GM12873 (cell line): ENCODE results near the gene GPC6.

Experiments
- TF ChIP-seq, protein P1 (sequence below): IDR thresholded peaks from 2 replicates; pipeline ENCODE4 v1.5.1; 2012; ENCODE audit warnings: low read depth, mild to moderate bottlenecking, moderate library complexity, low read length, control low read depth; ENCODE audit not compliant: insufficient read depth; ENCODE audit errors: missing control alignments

Gene GPC6

DNA sequence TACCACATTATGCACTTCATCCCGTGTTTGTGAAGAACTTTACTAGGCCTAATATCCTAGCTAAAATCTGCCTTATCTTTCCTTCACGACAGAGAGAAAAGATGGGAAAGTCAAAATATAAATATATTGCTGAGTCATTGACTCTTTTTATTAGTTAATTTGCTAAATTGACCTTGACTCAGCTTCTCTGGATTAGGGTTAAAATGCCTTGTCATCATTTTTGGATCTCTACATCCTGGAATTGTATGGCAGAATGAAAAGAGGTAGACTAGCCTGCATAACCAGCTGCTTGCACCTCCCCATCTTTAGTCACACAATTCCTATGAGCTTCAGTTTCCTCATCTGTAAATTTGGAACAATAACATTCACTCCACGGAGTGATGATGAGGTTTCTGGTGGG, 972.5 kb downstream of the GPC6 start:
- TF ChIP-seq, protein P1, sequence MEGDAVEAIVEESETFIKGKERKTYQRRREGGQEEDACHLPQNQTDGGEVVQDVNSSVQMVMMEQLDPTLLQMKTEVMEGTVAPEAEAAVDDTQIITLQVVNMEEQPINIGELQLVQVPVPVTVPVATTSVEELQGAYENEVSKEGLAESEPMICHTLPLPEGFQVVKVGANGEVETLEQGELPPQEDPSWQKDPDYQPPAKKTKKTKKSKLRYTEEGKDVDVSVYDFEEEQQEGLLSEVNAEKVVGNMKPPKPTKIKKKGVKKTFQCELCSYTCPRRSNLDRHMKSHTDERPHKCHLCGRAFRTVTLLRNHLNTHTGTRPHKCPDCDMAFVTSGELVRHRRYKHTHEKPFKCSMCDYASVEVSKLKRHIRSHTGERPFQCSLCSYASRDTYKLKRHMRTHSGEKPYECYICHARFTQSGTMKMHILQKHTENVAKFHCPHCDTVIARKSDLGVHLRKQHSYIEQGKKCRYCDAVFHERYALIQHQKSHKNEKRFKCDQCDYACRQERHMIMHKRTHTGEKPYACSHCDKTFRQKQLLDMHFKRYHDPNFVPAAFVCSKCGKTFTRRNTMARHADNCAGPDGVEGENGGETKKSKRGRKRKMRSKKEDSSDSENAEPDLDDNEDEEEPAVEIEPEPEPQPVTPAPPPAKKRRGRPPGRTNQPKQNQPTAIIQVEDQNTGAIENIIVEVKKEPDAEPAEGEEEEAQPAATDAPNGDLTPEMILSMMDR, result no peak

DNA sequence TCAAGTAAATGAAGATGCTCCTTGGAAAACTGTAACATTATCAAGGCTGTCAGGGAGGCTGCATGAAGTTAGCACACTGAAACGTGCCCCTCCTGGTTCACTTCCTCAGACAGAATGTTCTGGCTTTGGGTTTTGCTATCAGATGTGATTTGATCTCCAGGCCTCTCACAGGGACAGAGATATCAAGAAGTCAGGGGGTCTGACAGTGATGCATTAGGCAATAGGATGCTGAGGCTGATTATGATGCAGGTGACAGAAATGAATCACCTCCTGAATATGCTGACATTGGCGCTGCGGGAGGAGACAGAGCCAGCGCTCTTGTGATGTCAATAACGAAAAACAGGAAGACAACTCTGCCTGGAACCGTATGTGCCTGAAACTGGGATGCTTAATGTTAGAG, 974.4 kb downstream of the GPC6 start:
- TF ChIP-seq, protein P1, result no peak

- TF ChIP-seq, protein P1, result no peak
Measured at GRCh38 chr13:94204163-94204562, 977.6 kb downstream of the GPC6 start.

GRCh38 chr13:94204946-94205345, 978.3 kb downstream of the GPC6 start:
- TF ChIP-seq, protein P1, result no peak

DNA sequence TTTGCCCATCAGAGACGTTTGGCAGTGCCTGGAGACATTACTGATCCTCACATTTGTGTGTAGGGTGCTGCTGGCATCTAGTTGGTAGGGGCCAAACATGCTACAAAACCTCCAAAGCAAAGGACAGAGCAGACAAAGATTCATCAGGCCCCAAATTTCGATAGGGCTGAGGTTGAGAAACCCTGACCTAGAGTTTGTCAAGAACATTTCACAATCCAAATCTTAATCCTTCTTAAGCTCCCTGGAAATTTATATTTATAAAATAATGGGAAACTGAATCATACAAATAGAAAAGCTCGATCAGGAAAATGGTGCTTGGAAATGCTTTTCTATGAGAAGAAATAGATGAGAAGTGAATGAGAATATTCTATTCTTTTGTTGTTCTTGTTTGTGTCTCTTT, 979.3 kb downstream of the GPC6 start:
- TF ChIP-seq, protein P1, result no peak

GRCh38 chr13:94209117-94209516, 982.5 kb downstream of the GPC6 start:
- TF ChIP-seq, protein P1, result no peak

DNA sequence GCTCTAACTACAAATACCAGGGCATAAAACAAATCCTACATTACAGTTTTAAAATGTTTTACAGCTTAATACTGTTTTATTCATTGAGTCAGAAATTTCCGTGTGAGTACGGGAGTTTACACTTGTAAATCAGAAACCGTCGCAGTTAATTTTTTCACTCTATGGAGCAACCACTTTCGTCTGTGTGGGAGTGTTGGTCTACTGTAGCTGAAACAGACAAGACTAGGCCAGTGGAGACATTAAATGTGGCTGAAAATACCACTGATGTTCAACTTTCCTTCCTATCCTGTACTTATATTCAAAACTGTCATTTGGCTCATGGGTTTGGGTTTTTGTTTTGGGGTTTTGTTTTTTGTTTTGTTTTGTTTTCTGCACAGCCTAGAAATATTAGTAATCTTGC, 984.2 kb downstream of the GPC6 start:
- TF ChIP-seq, protein P1, result no peak
